PC-9 (cell line): ENCODE measurements around the gene DCP1B. TPM values are rescaled to one million over a fixed set of nuclear protein-coding genes. Genes with fewer than 3 reads are reported as not detected.

ENCODE experiments used
- Bru-seq: library from RNA; stranded (reverse); fragments of 400-500 nt; gene quantifications from one replicate; lab custom pipeline; 2021; lab: Mats Ljungman, UMichigan
- BruChase-seq, 2 experiments: library from RNA; stranded (reverse); fragments of 400-500 nt; gene quantifications; one replicate each; lab custom pipeline; 2021; lab: Mats Ljungman, UMichigan
- BruUV-seq: library from RNA; stranded (reverse); fragments of 400-500 nt; replicated peaks from 2 replicates; lab custom pipeline; 2021; lab: Mats Ljungman, UMichigan
- CTCF ChIA-PET: fragments of 300-600 bp; sonication (Branson Sonifier 250); formaldehyde crosslinking; loops from one replicate; lab custom pipeline; 2022; ENCODE audit warnings: antibody characterized with exemption; lab: Charles Lee
- POLR2A ChIA-PET: fragments of 300-600 bp; sonication (Branson Sonifier 250); formaldehyde crosslinking; loops from one replicate; lab custom pipeline; 2022; ENCODE audit warnings: antibody characterized with exemption; ENCODE audit not compliant: unreplicated experiment; lab: Charles Lee
- DNase-seq, 2 experiments: peaks; one replicate each; pipeline versions ENCODE4 v3.0.0 to v3.0.0-alpha.2; 2015 to 2022; ENCODE audit warnings: mixed read lengths in 1 of 2
- H2AFZ ChIP-seq: fragments of 200-600 bp; sonication (generic); 2 replicates; pipeline ENCODE4 v1.8.1; 2017; ENCODE audit warnings: antibody characterized with exemption
- H3F3A ChIP-seq: fragments of 200-600 bp; sonication (generic); 2 replicates; pipeline ENCODE4 v1.8.1; 2017; ENCODE audit warnings: antibody characterized with exemption, mild to moderate bottlenecking, low read depth; ENCODE audit not compliant: insufficient read depth
- H3K27ac ChIP-seq: fragments of 200-600 bp; sonication (generic); 2 replicates; pipeline ENCODE4 v1.6.1; 2016; ENCODE audit warnings: mixed run types
- H3K27me3 ChIP-seq: fragments of 200-600 bp; sonication (generic); 2 replicates; pipeline ENCODE4 v1.6.1; 2016; ENCODE audit warnings: low read depth, mixed run types; ENCODE audit not compliant: insufficient read depth
- H3K36me3 ChIP-seq: fragments of 200-600 bp; sonication (generic); 2 replicates; pipeline ENCODE4 v1.6.1; 2016; ENCODE audit warnings: low read depth, mixed run types
- H3K4me1 ChIP-seq: fragments of 200-600 bp; sonication (generic); replicated peaks from 2 replicates; pipeline ENCODE4 v1.6.1; 2016; ENCODE audit warnings: mixed run types; ENCODE audit not compliant: insufficient read depth
- H3K4me2 ChIP-seq: fragments of 200-600 bp; sonication (generic); 2 replicates; pipeline ENCODE4 v1.6.1; 2017; ENCODE audit warnings: mixed run types
- H3K4me3 ChIP-seq: fragments of 200-600 bp; sonication (generic); 2 replicates; pipeline ENCODE4 v1.6.1; 2016; ENCODE audit warnings: mixed run types
- H3K79me2 ChIP-seq: fragments of 200-600 bp; sonication (generic); 2 replicates; pipeline ENCODE4 v1.6.1; 2017; ENCODE audit warnings: low read depth, mixed run types
- H3K9me2 ChIP-seq: fragments of 200-600 bp; sonication (generic); 2 replicates; pipeline ENCODE4 v1.8.1; 2017; ENCODE audit warnings: mild to moderate bottlenecking; ENCODE audit not compliant: insufficient read depth
- H3K9me3 ChIP-seq: fragments of 200-600 bp; sonication (generic); 2 replicates; pipeline ENCODE4 v1.8.1; 2016; ENCODE audit warnings: low read depth; ENCODE audit not compliant: insufficient read depth
- H4K20me1 ChIP-seq: fragments of 200-600 bp; sonication (generic); 2 replicates; pipeline ENCODE4 v1.8.1; 2017; ENCODE audit not compliant: insufficient read depth
- CTCF ChIP-seq: fragments of 200-600 bp; sonication (generic); conservative IDR thresholded peaks from 2 replicates; pipeline ENCODE4 v1.6.1; 2017; ENCODE audit warnings: mixed run types, antibody characterized with exemption, mild to moderate bottlenecking, moderate library complexity
- EZH2 ChIP-seq: fragments of 200-600 bp; sonication (generic); IDR thresholded peaks from 2 replicates; pipeline ENCODE4 v1.8.0; 2017; ENCODE audit warnings: antibody characterized with exemption, low read depth
- intact Hi-C: fragments of 100-400 bp; cut with micrococcal nuclease; formaldehyde crosslinking; loops from one replicate; pipeline ENCODE4 v1.10.0; 2022; ENCODE audit not compliant: unreplicated experiment
- long read RNA-seq: library from polyadenylated mRNA; stranded (forward); transcript quantifications from one replicate; pipeline ENCODE4 v2.0.0, GENCODE V29; 2022
- total RNA-seq: library from RNA; stranded (reverse); gene quantifications from 2 replicates; pipeline ENCODE4 v1.2.3, GENCODE V29; 2021

Gene DCP1B
- total RNA-seq (6.2 and 6.8 TPM in 2 replicates), Bru-seq, nascent RNA (percentile 57 among the genes with signal in this experiment), BruChase-seq, experiment 1, labeled RNA remaining after a 2-hour chase (percentile 48 among the genes with signal in this experiment), BruChase-seq, experiment 2, labeled RNA remaining after a 6-hour chase (percentile 33 among the genes with signal in this experiment)
- long read RNA-seq, partial matches to known transcripts = 0 of 7 reads
- long read RNA-seq, other reads (novel, unspliced or antisense) = 0 of 7 reads

- no peaks in the 10 kb centered on the region for H3K79me2 ChIP-seq
- no peaks in the 10 kb centered on the region for H3K4me1 ChIP-seq
- H3F3A ChIP-seq = no peaks in the 10 kb centered on the region
- intact Hi-C loops = no loop called here
- peak within 1 kb of the TSS; percentile 60 for H3K4me3 ChIP-seq
- POLR2A ChIA-PET = interaction anchor here (0.5 to 0.8 kb wide), 4 partner anchors 63 to 313 kb away, joined by 5 to 24 read pairs (median 6); no protein-coding TSS in a partner anchor
- DNase-seq = peak; percentile 74 to 95
- H3K4me2 ChIP-seq = peak within 1 kb of the TSS; percentile 70
- H3K36me3 ChIP-seq = no peaks in the 10 kb centered on the region
- no peaks in the 10 kb centered on the region for H3K9me2 ChIP-seq
- no peaks in the 10 kb centered on the region for H4K20me1 ChIP-seq
- no peaks in the 10 kb centered on the region for H3K9me3 ChIP-seq
- BruUV-seq = no TSS peak
- no peak within 1 kb of the TSS for H3K27ac ChIP-seq
- TF ChIP-seq EZH2 = no peak
- no peak for TF ChIP-seq CTCF
- peak within 1 kb of the TSS; percentile 90 for H2AFZ ChIP-seq
- CTCF ChIA-PET = no interaction called here
- peaks cover 14% of the 10 kb centered on the region for H3K27me3 ChIP-seq
These were observed at the start of gene DCP1B for GRCh38 chr12:2004113-2004929. Gene DCP1B, minus strand, starts transcription at chr12:2004457. Its CDS starts 26 bp downstream, at chr12:2004431.

- no peak overlapping the region for H3K4me2 ChIP-seq
- ChIA-PET POLR2A (no interaction called here), CTCF (no interaction called here)
- no TSS peak for BruUV-seq
- DNase-seq = no peak
- H3K79me2 ChIP-seq = no peaks in the 10 kb centered on the region
- H3K4me3 ChIP-seq = no peak overlapping the region
- no peaks in the 10 kb centered on the region for H3F3A ChIP-seq
- H4K20me1 ChIP-seq = no peaks in the 10 kb centered on the region
- intact Hi-C loops = no loop called here
- H3K27ac ChIP-seq = no peak overlapping the region
- H3K36me3 ChIP-seq = no peaks in the 10 kb centered on the region
- TF ChIP-seq CTCF (no peak), EZH2 (no peak)
- no peak overlapping the region for H2AFZ ChIP-seq
- peaks cover 61% of the 10 kb centered on the region for H3K27me3 ChIP-seq
- no peaks in the 10 kb centered on the region for H3K4me1 ChIP-seq
- no peaks in the 10 kb centered on the region for H3K9me2 ChIP-seq
- no peaks in the 10 kb centered on the region for H3K9me3 ChIP-seq
These were observed 49.4 kb upstream of the DCP1B start for GRCh38 chr12:2053691-2054090.

GRCh38 chr12:2052826-2053678, 48.8 kb upstream of the DCP1B start, which contains the start of gene CACNA1C:
Gene CACNA1C, plus strand, starts transcription at chr12:2052987. Its CDS starts 576 bp downstream, at chr12:2053563.
- Histone ChIP-seq H2AFZ (no peak within 1 kb of the TSS), H3K9me3 (no peaks in the 10 kb centered on the region), H3F3A (no peaks in the 10 kb centered on the region), H3K79me2 (no peaks in the 10 kb centered on the region), H3K27ac (no peak within 1 kb of the TSS), H3K27me3 (peaks cover 61% of the 10 kb centered on the region), H3K4me2 (no peak within 1 kb of the TSS), H4K20me1 (no peaks in the 10 kb centered on the region), H3K9me2 (no peaks in the 10 kb centered on the region), H3K4me1 (no peaks in the 10 kb centered on the region), H3K4me3 (no peak within 1 kb of the TSS), H3K36me3 (no peaks in the 10 kb centered on the region)
- DNase-seq = no peak
- intact Hi-C loops = no loop called here
- CTCF ChIA-PET = no interaction called here
- POLR2A ChIA-PET = no interaction called here
- TF ChIP-seq EZH2 = no peak
- no peak for TF ChIP-seq CTCF
- BruUV-seq = no TSS peak
